PC-9 (cell line): Measurements from ENCODE around the gene PAAF1.

Source experiments
- CTCF ChIP-seq: fragments of 200-600 bp; sonication (generic); conservative IDR thresholded peaks from 2 replicates; pipeline ENCODE4 v1.6.1; 2017; ENCODE audit warnings: mixed run types, antibody characterized with exemption, mild to moderate bottlenecking, moderate library complexity
- EZH2 ChIP-seq: fragments of 200-600 bp; sonication (generic); IDR thresholded peaks from 2 replicates; pipeline ENCODE4 v1.8.0; 2017; ENCODE audit warnings: antibody characterized with exemption, low read depth

- TF ChIP-seq CTCF (no peak), EZH2 (no peak)
These were observed 56.0 kb downstream of the PAAF1 start for GRCh38 chr11:73932781-73933180.
